22Rv1 (cell line): ENCODE measurements around the gene RAB3IL1.

Experiments used
- ZFX ChIP-seq: fragments of 450-650 bp; IDR thresholded peaks from 2 replicates; pipeline ENCODE4 v1.6.1; 2017; ENCODE audit warnings: antibody characterized with exemption, borderline replicate concordance
- TF ChIP-seq, protein P1 (sequence below): fragments of 450-650 bp; IDR thresholded peaks from 2 replicates; pipeline ENCODE4 v1.5.1; 2017; ENCODE audit warnings: mild to moderate bottlenecking

DNA sequence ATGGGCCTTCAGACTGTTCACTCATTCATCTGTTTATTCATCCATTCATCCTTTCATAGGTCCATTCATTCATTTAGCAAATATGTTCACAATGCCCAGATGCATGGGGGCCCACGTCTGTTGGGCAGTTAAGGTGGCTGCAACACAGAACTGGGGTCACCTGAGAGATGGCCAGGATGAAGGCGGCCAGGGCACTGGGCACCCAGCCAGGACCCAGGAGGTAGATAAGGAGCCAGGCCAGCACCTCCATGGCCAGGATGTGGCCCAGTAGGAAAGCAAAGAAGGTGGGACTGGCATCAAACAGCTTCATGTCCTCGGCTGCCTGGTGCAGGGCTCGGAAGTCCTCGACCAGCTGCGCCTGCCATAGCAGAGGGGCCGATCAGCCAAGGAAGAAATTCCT is 38.2 kb downstream of the RAB3IL1 start:
- TF ChIP-seq, protein P1, sequence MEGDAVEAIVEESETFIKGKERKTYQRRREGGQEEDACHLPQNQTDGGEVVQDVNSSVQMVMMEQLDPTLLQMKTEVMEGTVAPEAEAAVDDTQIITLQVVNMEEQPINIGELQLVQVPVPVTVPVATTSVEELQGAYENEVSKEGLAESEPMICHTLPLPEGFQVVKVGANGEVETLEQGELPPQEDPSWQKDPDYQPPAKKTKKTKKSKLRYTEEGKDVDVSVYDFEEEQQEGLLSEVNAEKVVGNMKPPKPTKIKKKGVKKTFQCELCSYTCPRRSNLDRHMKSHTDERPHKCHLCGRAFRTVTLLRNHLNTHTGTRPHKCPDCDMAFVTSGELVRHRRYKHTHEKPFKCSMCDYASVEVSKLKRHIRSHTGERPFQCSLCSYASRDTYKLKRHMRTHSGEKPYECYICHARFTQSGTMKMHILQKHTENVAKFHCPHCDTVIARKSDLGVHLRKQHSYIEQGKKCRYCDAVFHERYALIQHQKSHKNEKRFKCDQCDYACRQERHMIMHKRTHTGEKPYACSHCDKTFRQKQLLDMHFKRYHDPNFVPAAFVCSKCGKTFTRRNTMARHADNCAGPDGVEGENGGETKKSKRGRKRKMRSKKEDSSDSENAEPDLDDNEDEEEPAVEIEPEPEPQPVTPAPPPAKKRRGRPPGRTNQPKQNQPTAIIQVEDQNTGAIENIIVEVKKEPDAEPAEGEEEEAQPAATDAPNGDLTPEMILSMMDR, result no peak
- no peak for TF ChIP-seq ZFX
